Ascending aorta (tissue), 2 donors: ENCODE data around the gene CORO2A. TPM values are rescaled to one million over a fixed set of nuclear protein-coding genes. Genes with fewer than 3 reads are reported as not detected.

ENCODE experiments used
- DNase-seq, 2 donors: peaks; one replicate each; pipeline ENCODE4 v3.0.0-alpha.2; 2019; ENCODE audit warnings: low spot score in 2 of 2
- H3K27ac ChIP-seq, 2 donors: fragments of 200-600 bp; sonication (generic); one replicate each; pipeline ENCODE4 v1.5.1; 2016 to 2017; ENCODE audit warnings: mild to moderate bottlenecking in 1 of 2
- H3K27me3 ChIP-seq: fragments of 200-600 bp; sonication (generic); one replicate; pipeline ENCODE4 v1.5.1; 2017
- H3K36me3 ChIP-seq, 2 donors: fragments of 200-600 bp; sonication (generic); one replicate each; pipeline ENCODE4 v1.5.1; 2016
- H3K4me1 ChIP-seq, 2 donors: fragments of 200-600 bp; sonication (generic); one replicate each; pipeline ENCODE4 v1.5.1; 2016 to 2017; ENCODE audit warnings: mild to moderate bottlenecking in 1 of 2
- H3K4me3 ChIP-seq, 2 donors: fragments of 200-600 bp; sonication (generic); one replicate each; pipeline ENCODE4 v1.5.1; 2016 to 2017; ENCODE audit warnings: mild to moderate bottlenecking in 1 of 2
- H3K9me3 ChIP-seq, 2 donors: fragments of 200-600 bp; sonication (generic); one replicate each; pipeline ENCODE4 v1.5.1; 2016
- intact Hi-C: fragments of 100-400 bp; cut with DNase I; formaldehyde crosslinking; loops from one replicate; pipeline ENCODE4 v1.15.1; 2023
- total RNA-seq: library from RNA; depleted of rRNA; stranded (reverse); fragments of >200 nt; gene quantifications from one replicate; pipeline ENCODE4 v1.1.0, GENCODE V29; 2016
- TF ChIP-seq, protein P1 (sequence below), 3 experiments: fragments of 200-600 bp in 2 of 3; fragments of 450-650 bp in 1 of 3; sonication (generic) in 2 of 3; IDR thresholded peaks; one replicate each; pipeline ENCODE4 v1.5.1; 2016 to 2019; ENCODE audit warnings: antibody characterized with exemption in 3 of 3, mild to moderate bottlenecking in 1 of 3, moderate library complexity in 1 of 3

Gene CORO2A
- total RNA-seq, 1 donor from 2014 or later, result 9.0 TPM

GRCh38 chr9:98191181-98191608, 1.2 kb downstream of the CORO2A start:
- no peaks in the 10 kb centered on the region for H3K27me3 ChIP-seq
- TF ChIP-seq, protein P1, sequence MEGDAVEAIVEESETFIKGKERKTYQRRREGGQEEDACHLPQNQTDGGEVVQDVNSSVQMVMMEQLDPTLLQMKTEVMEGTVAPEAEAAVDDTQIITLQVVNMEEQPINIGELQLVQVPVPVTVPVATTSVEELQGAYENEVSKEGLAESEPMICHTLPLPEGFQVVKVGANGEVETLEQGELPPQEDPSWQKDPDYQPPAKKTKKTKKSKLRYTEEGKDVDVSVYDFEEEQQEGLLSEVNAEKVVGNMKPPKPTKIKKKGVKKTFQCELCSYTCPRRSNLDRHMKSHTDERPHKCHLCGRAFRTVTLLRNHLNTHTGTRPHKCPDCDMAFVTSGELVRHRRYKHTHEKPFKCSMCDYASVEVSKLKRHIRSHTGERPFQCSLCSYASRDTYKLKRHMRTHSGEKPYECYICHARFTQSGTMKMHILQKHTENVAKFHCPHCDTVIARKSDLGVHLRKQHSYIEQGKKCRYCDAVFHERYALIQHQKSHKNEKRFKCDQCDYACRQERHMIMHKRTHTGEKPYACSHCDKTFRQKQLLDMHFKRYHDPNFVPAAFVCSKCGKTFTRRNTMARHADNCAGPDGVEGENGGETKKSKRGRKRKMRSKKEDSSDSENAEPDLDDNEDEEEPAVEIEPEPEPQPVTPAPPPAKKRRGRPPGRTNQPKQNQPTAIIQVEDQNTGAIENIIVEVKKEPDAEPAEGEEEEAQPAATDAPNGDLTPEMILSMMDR (IDR thresholded peaks at IDR 0.05), result no peak
- intact Hi-C loops, result no loop called here
- no peak overlapping the region for H3K27ac ChIP-seq
- H3K9me3 ChIP-seq, result no peaks in the 10 kb centered on the region
- no peaks in the 10 kb centered on the region for H3K4me1 ChIP-seq
- DNase-seq, result no peak
- no peak overlapping the region for H3K4me3 ChIP-seq
- H3K36me3 ChIP-seq, result no peaks in the 10 kb centered on the region

DNA sequence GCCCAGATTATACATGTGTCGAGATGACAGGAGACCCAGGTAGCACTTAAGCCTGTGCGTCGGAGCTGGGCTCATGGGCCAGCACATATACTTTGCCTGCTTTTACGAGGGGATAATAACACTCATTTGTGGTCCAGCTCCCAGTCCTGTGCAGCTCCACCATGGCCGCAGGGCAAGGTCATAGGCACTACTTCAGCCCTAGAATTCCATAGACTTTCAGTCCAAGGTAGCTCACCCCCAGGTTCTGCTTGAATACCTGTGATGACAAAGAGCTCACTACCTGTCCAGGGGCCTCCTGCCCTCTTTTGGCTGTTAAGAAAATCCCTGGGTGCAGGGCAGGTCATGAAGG, 1.7 kb downstream of the CORO2A start:
- Histone ChIP-seq H3K36me3 (no peaks in the 10 kb centered on the region), H3K4me1 (no peaks in the 10 kb centered on the region), H3K9me3 (no peaks in the 10 kb centered on the region), H3K27ac (no peak overlapping the region), H3K4me3 (no peak overlapping the region), H3K27me3 (no peaks in the 10 kb centered on the region)
- DNase-seq, result no peak
- TF ChIP-seq, protein P1 (IDR thresholded peaks at IDR 0.05), result no peak
- intact Hi-C loops, result no loop called here

DNA sequence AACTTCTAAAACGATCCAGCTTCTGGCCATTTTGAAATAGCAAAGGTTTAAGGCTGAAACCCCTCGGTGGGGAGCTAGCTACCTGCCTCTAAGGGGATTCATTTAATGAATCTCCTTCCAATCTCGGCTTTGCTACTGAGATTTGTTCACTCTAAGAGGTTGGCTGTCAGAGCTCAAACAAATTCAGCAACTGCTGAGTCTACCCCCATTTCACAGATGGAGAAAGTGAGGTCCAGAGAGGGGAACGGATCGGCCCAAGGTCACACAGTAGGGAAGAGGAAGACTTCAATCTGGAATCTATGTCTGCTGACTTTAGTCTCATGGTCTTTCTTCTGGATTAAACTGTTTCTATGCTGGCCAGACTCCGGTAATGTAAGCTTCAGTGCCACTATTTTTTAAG, 3.0 kb downstream of the CORO2A start:
- TF ChIP-seq, protein P1 (IDR thresholded peaks at IDR 0.05), result no peak
- no peaks in the 10 kb centered on the region for H3K9me3 ChIP-seq
- H3K27me3 ChIP-seq, result no peaks in the 10 kb centered on the region
- no peaks in the 10 kb centered on the region for H3K36me3 ChIP-seq
- intact Hi-C loops, result no loop called here
- no peak overlapping the region for H3K4me3 ChIP-seq
- H3K4me1 ChIP-seq, result no peaks in the 10 kb centered on the region
- no peak overlapping the region for H3K27ac ChIP-seq
- DNase-seq, result no peak

DNA sequence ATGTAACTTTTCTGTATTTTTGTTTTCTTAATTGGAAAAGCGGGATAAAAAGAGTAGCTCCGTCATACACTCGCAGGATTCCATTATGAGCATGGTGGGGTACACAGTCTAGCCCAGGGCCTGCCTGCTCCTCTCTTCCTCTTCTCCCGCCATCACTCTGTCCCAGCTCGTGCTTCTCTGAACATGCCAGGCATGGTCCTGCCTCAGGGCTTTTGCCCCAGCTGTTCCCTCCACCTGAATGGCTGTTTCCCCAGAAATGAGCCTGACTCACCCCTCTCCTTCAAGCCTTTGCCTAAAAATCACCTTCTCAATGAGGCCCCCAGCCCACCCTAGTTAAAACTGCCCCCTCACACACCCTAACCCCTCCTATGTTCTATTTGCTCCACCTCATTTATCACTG, 4.5 kb downstream of the CORO2A start:
- Histone ChIP-seq H3K4me1 (no peaks in the 10 kb centered on the region), H3K4me3 (no peak overlapping the region), H3K9me3 (no peaks in the 10 kb centered on the region), H3K27ac (no peak overlapping the region), H3K27me3 (no peaks in the 10 kb centered on the region), H3K36me3 (no peaks in the 10 kb centered on the region)
- intact Hi-C loops, result no loop called here
- TF ChIP-seq, protein P1 (IDR thresholded peaks at IDR 0.05), result no peak
- DNase-seq, result no peak

- Histone ChIP-seq H3K36me3 (no peaks in the 10 kb centered on the region), H3K9me3 (no peaks in the 10 kb centered on the region), H3K27me3 (no peaks in the 10 kb centered on the region), H3K27ac (no peak overlapping the region), H3K4me1 (no peaks in the 10 kb centered on the region), H3K4me3 (no peak overlapping the region)
- no peak for DNase-seq
- intact Hi-C loops, result no loop called here
- TF ChIP-seq, protein P1 (IDR thresholded peaks at IDR 0.05), result no peak
Measured at GRCh38 chr9:98186236-98186635, 6.2 kb downstream of the CORO2A start.

GRCh38 chr9:98185611-98186171, 6.7 kb downstream of the CORO2A start:
- no peak overlapping the region for H3K4me3 ChIP-seq
- H3K27me3 ChIP-seq, result no peaks in the 10 kb centered on the region
- no peaks in the 10 kb centered on the region for H3K4me1 ChIP-seq
- TF ChIP-seq, protein P1 (IDR thresholded peaks at IDR 0.05), result no peak
- no peak for DNase-seq
- no peak overlapping the region for H3K27ac ChIP-seq
- H3K36me3 ChIP-seq, result no peaks in the 10 kb centered on the region
- intact Hi-C loops, result no loop called here
- no peaks in the 10 kb centered on the region for H3K9me3 ChIP-seq
